Midbrain (tissue), 1 donor: ENCODE results near the gene IHH.

Experiments used
- DNase-seq: peaks from one replicate; lab custom pipeline; 2025; lab: John Stamatoyannopoulos, UW

IHH gene

GRCh38 chr2:219038600-219038999 is 22.1 kb downstream of the IHH start:
- DNase-seq: no peak

- no peak for DNase-seq
Observed at GRCh38 chr2:219037783-219038499, 22.8 kb downstream of the IHH start.

GRCh38 chr2:219035942-219036341 is 24.8 kb downstream of the IHH start:
- no peak for DNase-seq

- DNase-seq: no peak
Observed at GRCh38 chr2:219034823-219035222, 25.9 kb downstream of the IHH start.

GRCh38 chr2:219032051-219032745 is 28.5 kb downstream of the IHH start:
- DNase-seq: no peak

- no peak for DNase-seq
Observed at GRCh38 chr2:219031005-219031738, 29.5 kb downstream of the IHH start.

GRCh38 chr2:219030177-219030940 is 30.4 kb downstream of the IHH start:
- DNase-seq: no peak

GRCh38 chr2:219029829-219030165 is 30.9 kb downstream of the IHH start:
- peak; percentile 79 for DNase-seq

GRCh38 chr2:219028996-219029828 is 31.5 kb downstream of the IHH start:
- DNase-seq: no peak

GRCh38 chr2:219028141-219028540 is 32.6 kb downstream of the IHH start:
- no peak for DNase-seq

- no peak for DNase-seq
Observed at GRCh38 chr2:219027511-219028055, 33.1 kb downstream of the IHH start.

- no peak for DNase-seq
Observed at GRCh38 chr2:219026946-219027345, 33.8 kb downstream of the IHH start.

GRCh38 chr2:219025637-219026585 is 34.8 kb downstream of the IHH start:
- peak; percentile 87 for DNase-seq

GRCh38 chr2:219024059-219024458 is 36.7 kb downstream of the IHH start:
- no peak for DNase-seq

GRCh38 chr2:219023045-219023605 is 37.6 kb downstream of the IHH start:
- DNase-seq: no peak

GRCh38 chr2:219022616-219023015 is 38.1 kb downstream of the IHH start:
- no peak for DNase-seq

- no peak for DNase-seq
Observed at GRCh38 chr2:219022041-219022440, 38.7 kb downstream of the IHH start.

- no peak for DNase-seq
Observed at GRCh38 chr2:219021591-219021990, 39.1 kb downstream of the IHH start.

GRCh38 chr2:219020604-219021365 is 39.9 kb downstream of the IHH start:
- no peak for DNase-seq
